ENCODE data around the gene CDC42EP2.
"Not testable (repeated sequence)": the region's sequence is repeated elsewhere in the genome, so short reads cannot be mapped to it uniquely, and the experiment has no call there.

Gene CDC42EP2

GRCh38 chr11:65321076-65321475 lies 6.4 kb downstream of the CDC42EP2 start:
- no peak for DNase-seq

- DNase-seq = no peak
These were observed 7.3 kb downstream of the CDC42EP2 start for GRCh38 chr11:65321828-65322485.

GRCh38 chr11:65323813-65324212 lies 9.1 kb downstream of the CDC42EP2 start:
- no peak for DNase-seq

- no peak for DNase-seq
These were observed 10.8 kb downstream of the CDC42EP2 start for GRCh38 chr11:65325435-65325834.

GRCh38 chr11:65327021-65327420 lies 12.4 kb downstream of the CDC42EP2 start:
- no peak for DNase-seq

GRCh38 chr11:65329478-65329877 lies 14.8 kb downstream of the CDC42EP2 start:
- no peak for DNase-seq

GRCh38 chr11:65329944-65330403 lies 15.3 kb downstream of the CDC42EP2 start:
- DNase-seq = peak; percentile 88

GRCh38 chr11:65330544-65330943 lies 15.9 kb downstream of the CDC42EP2 start:
- DNase-seq = no peak

- not testable (repeated sequence) for DNase-seq
These were observed 17.9 kb downstream of the CDC42EP2 start for GRCh38 chr11:65332591-65332990.

GRCh38 chr11:65334696-65335295 lies 20.1 kb downstream of the CDC42EP2 start:
- no peak for DNase-seq

GRCh38 chr11:65338676-65339075 lies 24.0 kb downstream of the CDC42EP2 start:
- DNase-seq = no peak

GRCh38 chr11:65340226-65340625 lies 25.6 kb downstream of the CDC42EP2 start:
- DNase-seq = no peak

GRCh38 chr11:65341856-65342255 lies 27.2 kb downstream of the CDC42EP2 start:
- no peak for DNase-seq

- DNase-seq = no peak
These were observed 36.8 kb downstream of the CDC42EP2 start for GRCh38 chr11:65351511-65351910.

- DNase-seq = no peak
These were observed 38.1 kb downstream of the CDC42EP2 start for GRCh38 chr11:65352783-65353182.

GRCh38 chr11:65353376-65353775 lies 38.7 kb downstream of the CDC42EP2 start:
- DNase-seq = no peak

GRCh38 chr11:65353900-65354264 lies 39.2 kb downstream of the CDC42EP2 start:
- DNase-seq = no peak

GRCh38 chr11:65354265-65355012 lies 39.8 kb downstream of the CDC42EP2 start, which contains the start of gene TIGD3:
Gene TIGD3, plus strand, starts transcription at chr11:65354751. Its CDS starts 1,058 bp downstream, at chr11:65355809.
- DNase-seq = peak; percentile 94

- DNase-seq = no peak
These were observed 40.5 kb downstream of the CDC42EP2 start for GRCh38 chr11:65355013-65355775.

GRCh38 chr11:65355776-65356393 lies 41.2 kb downstream of the CDC42EP2 start:
- DNase-seq = peak; percentile 20

- no peak for DNase-seq
These were observed 41.8 kb downstream of the CDC42EP2 start for GRCh38 chr11:65356394-65356972.

GRCh38 chr11:65357856-65358356 lies 43.2 kb downstream of the CDC42EP2 start:
- DNase-seq = no peak

Measured in fibroblast of skin of abdomen (primary cell).